Adrenal gland (tissue), 5 donors: ENCODE data around the gene TAS2R19.

Source experiments
- CTCF ChIP-seq, 6 experiments: fragments of 450-650 bp in 4 of 6; fragments of 200-600 bp in 2 of 6; sonication (generic) in 1 of 6; IDR thresholded peaks; 1 replicate in 5 of 6; 2 replicates in 1 of 6; pipeline versions ENCODE4 v1.5.1 to v1.8.0; 2016 to 2021; ENCODE audit warnings: antibody characterized with exemption in 6 of 6, mild to moderate bottlenecking in 2 of 6, moderate library complexity in 1 of 6
- POLR2A ChIP-seq, 2 donors: fragments of 450-650 bp; IDR thresholded peaks; one replicate each; pipeline ENCODE4 v1.6.1; 2017; ENCODE audit warnings: antibody characterized with exemption in 2 of 2, mild to moderate bottlenecking in 2 of 2, moderate library complexity in 1 of 2
- donor health status: DM: no; HTN: no; CAD: no.

DNA sequence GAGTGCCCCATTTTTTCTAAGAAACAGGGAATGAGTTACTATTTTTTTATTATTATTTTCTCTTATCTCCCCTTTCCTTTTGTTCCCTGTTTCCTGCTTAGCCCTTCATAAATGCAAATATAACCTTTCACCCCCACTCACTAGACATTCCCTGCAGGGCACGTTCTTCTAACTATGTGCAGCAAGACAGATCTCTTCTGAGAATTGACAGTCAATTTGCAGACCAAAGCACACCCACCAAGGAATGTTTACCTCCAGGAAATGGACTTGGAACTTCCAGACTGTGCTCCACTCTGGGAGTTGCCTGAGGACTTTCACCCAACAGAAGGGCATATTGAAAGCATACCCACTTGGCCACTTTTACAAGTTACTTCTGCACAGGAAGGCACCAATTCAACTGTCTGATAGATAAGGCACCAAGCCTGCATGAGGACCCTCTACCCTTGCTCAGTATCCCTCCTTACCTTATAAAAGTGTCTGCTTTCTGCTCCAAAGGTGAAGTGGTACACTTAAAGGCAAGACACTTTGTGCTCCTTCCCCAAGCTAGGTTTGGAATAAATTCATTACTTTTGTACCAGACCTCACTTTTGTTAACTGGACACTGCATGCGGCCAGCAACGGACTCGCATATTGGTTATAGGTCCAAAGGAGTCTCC is 6.5 kb downstream of the TAS2R19 start:
- no peak for TF ChIP-seq CTCF (IDR thresholded peaks at IDR 0.05)
- no peak for TF ChIP-seq POLR2A (IDR thresholded peaks at IDR 0.05)
